Renal cortical epithelial cell (primary cell): ENCODE data around the gene OXLD1. TPM values are rescaled to one million over a fixed set of nuclear protein-coding genes. Genes with fewer than 3 reads are reported as not detected.

ENCODE experiments used
- DNase-seq: peaks from one replicate; pipeline ENCODE4 v3.0.0-alpha.2; 2011; ENCODE audit warnings: low read depth
- total RNA-seq: library from RNA; depleted of rRNA; stranded (reverse); fragments of >200 nt; gene quantifications from 2 replicates; pipeline ENCODE4 v1.2.3, GENCODE V29; 2014

The OXLD1 gene
- total RNA-seq, 1 donor from 2014 or later = 22.6 TPM

DNA sequence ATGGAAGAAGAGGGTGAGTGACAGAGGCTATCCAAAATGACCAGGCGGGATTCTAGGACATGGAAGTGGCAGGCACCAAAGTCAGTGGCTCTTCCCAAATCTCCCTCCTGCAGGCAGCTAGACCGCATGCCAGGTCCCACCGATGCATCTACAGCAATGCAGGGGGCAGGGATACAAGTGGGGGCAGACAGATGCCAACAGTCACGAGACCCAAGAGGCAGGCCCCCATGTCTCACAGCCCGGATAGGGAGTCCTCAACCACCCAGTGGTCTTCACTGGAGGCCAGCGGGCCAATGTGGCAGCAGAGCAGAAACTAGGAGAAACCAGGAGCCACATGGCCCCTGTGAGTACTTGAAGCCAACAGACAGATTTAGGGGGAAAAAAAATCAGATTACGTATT is 49.5 kb downstream of the OXLD1 start:
- DNase-seq = no peak

DNA sequence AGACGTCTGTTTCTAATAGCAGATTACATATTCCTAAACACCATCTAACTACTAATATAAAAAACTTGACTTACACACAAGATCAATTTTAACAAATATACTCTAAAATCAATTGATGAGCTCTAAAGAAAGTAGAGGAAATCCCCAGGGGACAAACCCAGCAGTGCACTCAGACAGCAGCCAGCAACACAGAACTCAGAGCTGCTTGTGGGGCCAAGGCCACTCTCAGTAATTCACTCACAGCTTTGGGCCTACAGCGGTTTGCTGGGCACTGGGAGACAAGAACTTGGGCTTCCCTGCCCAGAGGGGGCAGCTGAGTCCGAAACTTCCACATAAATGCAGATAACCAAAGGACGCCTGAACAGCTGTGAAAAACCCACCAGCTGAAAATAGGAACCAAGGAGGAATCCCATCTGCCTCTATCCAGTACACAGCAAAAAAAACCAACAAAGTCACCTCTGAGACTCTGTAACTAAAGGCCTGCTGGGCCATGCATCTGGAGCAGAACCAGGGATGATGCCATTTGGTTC is 50.9 kb downstream of the OXLD1 start:
- DNase-seq = no peak

Other genes starting within 250 kb of the OXLD1 start
- gene ACTG1, start 153.8 kb downstream of the OXLD1 start, total RNA-seq = 4,821 and 6,713 TPM in 2 replicates
- 3.1 and 4.7 TPM in 2 replicates for gene FSCN2, start 138.2 kb downstream of the OXLD1 start, total RNA-seq
- gene FAAP100, start 114.3 kb downstream of the OXLD1 start, total RNA-seq = 13.2 and 22.2 TPM in 2 replicates
- gene NPLOC4, start 29.5 kb downstream of the OXLD1 start, total RNA-seq = 72.9 and 84.6 TPM in 2 replicates
- 0.87 and 2.3 TPM in 2 replicates for gene TSPAN10, start 29.4 kb downstream of the OXLD1 start, total RNA-seq
- gene PDE6G, start 10.1 kb downstream of the OXLD1 start, total RNA-seq = not detected in 2 replicates
- gene CCDC137, start 132 bp upstream of the OXLD1 start, total RNA-seq = 9.0 and 11.9 TPM in 2 replicates
- gene ARL16, start 17.2 kb upstream of the OXLD1 start, total RNA-seq = 21.7 and 44.1 TPM in 2 replicates
- gene HGS, start 17.4 kb upstream of the OXLD1 start, total RNA-seq = 104 and 110 TPM in 2 replicates
- gene MRPL12, start 36.8 kb upstream of the OXLD1 start, total RNA-seq = 8.9 and 10.4 TPM in 2 replicates
- gene SLC25A10, start 45.7 kb upstream of the OXLD1 start, total RNA-seq = 35.7 and 61.8 TPM in 2 replicates
- not detected in 2 replicates for gene GCGR, start 137.5 kb upstream of the OXLD1 start, total RNA-seq
- 55.0 and 101 TPM in 2 replicates for gene MCRIP1, start 166.7 kb upstream of the OXLD1 start, total RNA-seq
- not detected in 2 replicates for gene PPP1R27, start 168.4 kb upstream of the OXLD1 start, total RNA-seq
- 1,064 and 1,065 TPM in 2 replicates for gene P4HB, start 193.9 kb upstream of the OXLD1 start, total RNA-seq
- gene ARHGDIA, start 204.7 kb upstream of the OXLD1 start, total RNA-seq = 161 and 237 TPM in 2 replicates
- 46.8 and 109 TPM in 2 replicates for gene ALYREF, start 225.0 kb upstream of the OXLD1 start, total RNA-seq
- 77.3 and 104 TPM in 2 replicates for gene ANAPC11, start 225.1 kb upstream of the OXLD1 start, total RNA-seq
- gene NPB, start 235.6 kb upstream of the OXLD1 start, total RNA-seq = 0.25 and 3.3 TPM in 2 replicates
- gene PCYT2, start 244.8 kb upstream of the OXLD1 start, total RNA-seq = 18.6 and 47.2 TPM in 2 replicates